HepG2 (cell line): Measurements from ENCODE around the gene HCFC1R1. TPM values are rescaled to one million over a fixed set of nuclear protein-coding genes. Genes with fewer than 3 reads are reported as not detected.

ENCODE experiments used
- ATAC-seq: fragments of 200-7000 bp; cut with Tn5 transposase; 3 replicates; pipeline ENCODE4 v1.9.1; 2020; ENCODE audit warnings: mild to moderate bottlenecking, moderate library complexity
- BruUV-seq: library from RNA; stranded (reverse); fragments of 400-500 nt; replicated peaks from 2 replicates; lab custom pipeline; 2021; lab: Mats Ljungman, UMichigan
- CTCF ChIA-PET: fragments of 300-600 bp; formaldehyde crosslinking; extraction: SDS; loops from one replicate; lab custom pipeline; 2021; ENCODE audit warnings: low total read pairs, inconsistent platforms, low intra/inter-chr PET ratio; lab: Yijun Ruan, JAX
- POLR2A ChIA-PET: fragments of 350-600 bp; sonication (Branson Sonifier 250); formaldehyde crosslinking; loops from one replicate; lab custom pipeline; 2020; ENCODE audit warnings: antibody characterized with exemption, inconsistent platforms; lab: Yijun Ruan, JAX
- DNase-seq: peaks from one replicate; pipeline ENCODE4 v3.0.0-alpha.2; 2015; ENCODE audit warnings: low spot score
- FAIRE-seq: peaks from 3 replicates; lab custom pipeline; 2011; peaks lifted over from hg19 to GRCh38; lab: Jason Lieb, UNC
- H2AFZ ChIP-seq: one replicate; pipeline ENCODE4 v1.6.1; 2011; ENCODE audit warnings: low read length, inconsistent platforms
- H3K27ac ChIP-seq: fragments of 300-600 bp; 3 replicates; pipeline ENCODE4 v1.8.0; 2011; ENCODE audit warnings: mixed run types, mild to moderate bottlenecking, mixed read lengths, low read length, inconsistent platforms; ENCODE audit not compliant: insufficient read depth; ENCODE audit errors: extremely low read length
- H3K27me3 ChIP-seq, 2 experiments: fragments of 200-600 bp in 1 of 2; 2 replicates in 1 of 2; 3 replicates in 1 of 2; pipeline versions ENCODE4 v1.6.0 to v1.8.0; 2011; ENCODE audit warnings: low read length in 2 of 2, mild to moderate bottlenecking in 2 of 2, moderate library complexity in 2 of 2, inconsistent platforms in 1 of 2; ENCODE audit not compliant: insufficient read depth in 2 of 2, control insufficient read depth in 1 of 2
- H3K36me3 ChIP-seq, 2 experiments: fragments of 200-600 bp in 1 of 2; replicated peaks in 1 of 2; 2 replicates in 1 of 2; 3 replicates in 1 of 2; pipeline versions ENCODE4 v1.5.1 to v1.8.0; 2011; ENCODE audit warnings: low read length in 2 of 2, inconsistent platforms in 1 of 2; ENCODE audit not compliant: insufficient read depth in 2 of 2, control insufficient read depth in 1 of 2
- H3K4me1 ChIP-seq: 2 replicates; pipeline ENCODE4 v1.5.1; 2012; ENCODE audit warnings: low read length, inconsistent platforms; ENCODE audit not compliant: insufficient read depth
- H3K4me2 ChIP-seq: 2 replicates; pipeline ENCODE4 v1.6.0; 2011; ENCODE audit warnings: low read depth, low read length, inconsistent platforms
- H3K4me3 ChIP-seq, 3 experiments: fragments of 200-600 bp in 1 of 3; sonication (generic), shearing (Covaris generic) in 1 of 3; replicated peaks in 1 of 3; 2 replicates each; pipeline ENCODE4 v1.5.1; 2011 to 2016; ENCODE audit warnings: low read length in 3 of 3, inconsistent platforms in 2 of 3, low read depth in 2 of 3, mild to moderate bottlenecking in 2 of 3, control low read depth in 1 of 3, mixed read lengths in 1 of 3; ENCODE audit not compliant: insufficient read depth in 1 of 3
- H3K79me2 ChIP-seq: one replicate; pipeline ENCODE4 v1.6.1; 2011; ENCODE audit warnings: low read length, inconsistent platforms; ENCODE audit not compliant: insufficient read depth
- H3K9ac ChIP-seq: 2 replicates; pipeline ENCODE4 v1.6.0; 2011; ENCODE audit warnings: mild to moderate bottlenecking, low read depth, low read length, inconsistent platforms; ENCODE audit not compliant: insufficient read depth
- H3K9me3 ChIP-seq: 2 replicates; pipeline ENCODE4 v1.5.1; 2012; ENCODE audit warnings: mild to moderate bottlenecking, low read length
- H4K20me1 ChIP-seq: 2 replicates; pipeline ENCODE4 v1.6.0; 2011; ENCODE audit warnings: inconsistent platforms, mild to moderate bottlenecking, low read length, moderate library complexity; ENCODE audit not compliant: insufficient read depth
- GATAD2A ChIP-seq: IDR thresholded peaks from 2 replicates; pipeline ENCODE4 v1.6.1; 2016
- HNF4A ChIP-seq: sonication (generic); formaldehyde crosslinking; IDR thresholded peaks from 2 replicates; pipeline ENCODE4 v1.4.0; 2020; ENCODE audit warnings: missing genetic modification reagents
- MTA3 ChIP-seq: sonication (generic); formaldehyde crosslinking; IDR thresholded peaks from 2 replicates; pipeline ENCODE4 v1.4.0; 2020; ENCODE audit warnings: missing genetic modification reagents
- PHF20 ChIP-seq: sonication (generic); formaldehyde crosslinking; IDR thresholded peaks from 2 replicates; pipeline ENCODE4 v1.5.0; 2020; ENCODE audit warnings: mild to moderate bottlenecking, missing genetic modification reagents
- SP5 ChIP-seq: IDR thresholded peaks from 2 replicates; pipeline ENCODE4 v1.6.1; 2016; ENCODE audit warnings: low read depth, borderline replicate concordance
- WIZ ChIP-seq: sonication (generic); formaldehyde crosslinking; IDR thresholded peaks from 2 replicates; pipeline ENCODE4 v1.5.1; 2020; ENCODE audit warnings: mild to moderate bottlenecking, missing genetic modification reagents
- ZBTB20 ChIP-seq: sonication (generic); formaldehyde crosslinking; IDR thresholded peaks from 2 replicates; pipeline ENCODE4 v1.8.1; 2023; ENCODE audit warnings: missing genetic modification reagents, low read depth, mild to moderate bottlenecking, borderline replicate concordance
- ZNF709 ChIP-seq: sonication (generic); formaldehyde crosslinking; IDR thresholded peaks from 2 replicates; pipeline ENCODE4 v1.5.0; 2020; ENCODE audit warnings: mild to moderate bottlenecking, missing genetic modification reagents
- ZNF713 ChIP-seq: sonication (generic); formaldehyde crosslinking; IDR thresholded peaks from 2 replicates; pipeline ENCODE4 v1.4.0; 2020; ENCODE audit warnings: mild to moderate bottlenecking, missing genetic modification reagents
- WGBS: methylation state at CpG from one replicate; pipeline ENCODE4 v1.1.6; 2017; ENCODE audit warnings: low lambda C conversion rate; 5-methylcytosine and 5-hydroxymethylcytosine counted together
- in situ Hi-C: cut with HindIII; loops from 2 replicates; pipeline ENCODE4 v1.10.0; 2017; ENCODE audit warnings: low pct_unique_long_range_greater_than_20kb; ENCODE audit not compliant: extremely low pct_ligation_motif_present
- intact Hi-C: fragments of 100-400 bp; cut with micrococcal nuclease; formaldehyde crosslinking; loops from one replicate; pipeline ENCODE4 v1.10.0; 2022; ENCODE audit not compliant: unreplicated experiment
- polyA plus RNA-seq, 8 experiments: library from polyadenylated mRNA; depleted of rRNA in 3 of 8; stranded (reverse) in 7 of 8; unstranded in 1 of 8; fragments of >200 nt; fragmentation: Illumina TruSeq in 4 of 8; extraction: Trizol in 4 of 8; gene quantifications; 2 replicates each; pipeline versions ENCODE4 v1.2.1 to v1.2.3, GENCODE V29; 2011 to 2016; ENCODE audit warnings: low read depth in 4 of 8, missing spikeins in 1 of 8, mixed read lengths in 1 of 8; ENCODE audit not compliant: insufficient read depth in 1 of 8
- total RNA-seq, 5 experiments: library from RNA; depleted of rRNA; stranded (reverse); fragments of >200 nt; fragmentation: Illumina TruSeq; extraction: Trizol; gene quantifications; 2 replicates each; pipeline ENCODE4 v1.2.3, GENCODE V29; 2016; ENCODE audit warnings: low read depth in 1 of 5
- TF ChIP-seq, protein P1 (sequence below): sonication (generic); formaldehyde crosslinking; IDR thresholded peaks from 2 replicates; pipeline ENCODE4 v1.4.0; 2020; ENCODE audit warnings: missing genetic modification reagents
- TF ChIP-seq, protein P2 (sequence below): sonication (generic); formaldehyde crosslinking; IDR thresholded peaks from 2 replicates; pipeline ENCODE4 v1.4.0; 2020; ENCODE audit warnings: missing genetic modification reagents, borderline replicate concordance
- TF ChIP-seq, protein P3 (sequence below): IDR thresholded peaks from 2 replicates; pipeline ENCODE4 v1.6.1; 2016; ENCODE audit warnings: missing compliant biosample characterization, missing genetic modification reagents, borderline replicate concordance

The HCFC1R1 gene
- total and polyA plus RNA-seq, 2 of the 13 experiments (the other 11 are each of a cell fraction or from before 2014, with no cell fraction given) = 13.8 to 16.1 TPM

DNA sequence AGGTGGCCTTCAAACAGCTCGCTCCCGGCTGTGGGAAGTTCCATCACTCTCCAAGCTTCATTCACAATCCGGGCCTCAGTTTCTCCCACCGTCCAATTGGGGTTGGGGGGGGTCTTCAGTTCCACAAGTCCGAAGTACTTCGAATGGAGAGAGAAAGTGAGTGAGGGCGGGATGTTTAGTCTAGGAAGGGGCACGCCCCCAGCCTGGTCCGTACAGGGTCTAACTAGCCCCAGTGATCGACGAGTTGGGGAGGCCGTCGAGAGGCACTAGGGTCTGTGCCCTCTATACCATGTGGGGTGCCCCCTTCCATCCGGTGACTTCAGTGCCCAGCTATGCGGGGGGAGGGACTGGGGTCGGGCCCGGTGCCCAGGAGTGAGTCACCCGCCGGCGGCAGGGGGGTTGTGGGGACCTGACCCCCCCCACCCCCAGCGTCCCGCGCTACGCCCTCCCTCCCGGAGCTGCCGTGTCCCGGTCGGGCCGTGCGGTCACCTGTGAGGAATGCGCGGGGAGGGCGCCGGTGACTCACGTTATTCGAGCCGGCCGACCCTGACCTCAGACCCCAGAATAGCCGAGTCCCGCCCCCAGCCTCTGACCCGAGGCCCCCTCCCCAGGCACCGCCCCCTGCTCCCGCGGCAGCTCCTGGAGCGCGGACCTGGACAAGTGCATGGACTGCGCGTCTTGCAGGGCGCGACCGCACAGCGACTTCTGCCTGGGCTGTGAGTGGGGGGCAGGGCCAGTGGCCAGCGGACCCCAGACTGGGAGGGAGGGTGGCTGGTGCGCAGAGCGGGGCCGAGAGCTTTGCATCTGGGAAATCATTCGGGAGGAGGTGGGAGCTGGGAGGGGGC is 2.9 kb downstream of the HCFC1R1 start:
- intact Hi-C loops = no loop called here
- peak; percentile 42 for FAIRE-seq
- CTCF ChIA-PET = interaction anchor here (0.8 to 0.9 kb wide), 2 partner anchors 15 to 17 kb away, joined by 3 to 4 read pairs; no protein-coding TSS in a partner anchor
- TF ChIP-seq PHF20 (CRISPR knock-in tag) = peak; percentile 22; the same call in 1 of the 2 replicates
- TF ChIP-seq SP5 (CRISPR knock-in tag) = peak; percentile 92
- TF ChIP-seq MTA3 (CRISPR knock-in tag) = no peak
- TF ChIP-seq, protein P1, sequence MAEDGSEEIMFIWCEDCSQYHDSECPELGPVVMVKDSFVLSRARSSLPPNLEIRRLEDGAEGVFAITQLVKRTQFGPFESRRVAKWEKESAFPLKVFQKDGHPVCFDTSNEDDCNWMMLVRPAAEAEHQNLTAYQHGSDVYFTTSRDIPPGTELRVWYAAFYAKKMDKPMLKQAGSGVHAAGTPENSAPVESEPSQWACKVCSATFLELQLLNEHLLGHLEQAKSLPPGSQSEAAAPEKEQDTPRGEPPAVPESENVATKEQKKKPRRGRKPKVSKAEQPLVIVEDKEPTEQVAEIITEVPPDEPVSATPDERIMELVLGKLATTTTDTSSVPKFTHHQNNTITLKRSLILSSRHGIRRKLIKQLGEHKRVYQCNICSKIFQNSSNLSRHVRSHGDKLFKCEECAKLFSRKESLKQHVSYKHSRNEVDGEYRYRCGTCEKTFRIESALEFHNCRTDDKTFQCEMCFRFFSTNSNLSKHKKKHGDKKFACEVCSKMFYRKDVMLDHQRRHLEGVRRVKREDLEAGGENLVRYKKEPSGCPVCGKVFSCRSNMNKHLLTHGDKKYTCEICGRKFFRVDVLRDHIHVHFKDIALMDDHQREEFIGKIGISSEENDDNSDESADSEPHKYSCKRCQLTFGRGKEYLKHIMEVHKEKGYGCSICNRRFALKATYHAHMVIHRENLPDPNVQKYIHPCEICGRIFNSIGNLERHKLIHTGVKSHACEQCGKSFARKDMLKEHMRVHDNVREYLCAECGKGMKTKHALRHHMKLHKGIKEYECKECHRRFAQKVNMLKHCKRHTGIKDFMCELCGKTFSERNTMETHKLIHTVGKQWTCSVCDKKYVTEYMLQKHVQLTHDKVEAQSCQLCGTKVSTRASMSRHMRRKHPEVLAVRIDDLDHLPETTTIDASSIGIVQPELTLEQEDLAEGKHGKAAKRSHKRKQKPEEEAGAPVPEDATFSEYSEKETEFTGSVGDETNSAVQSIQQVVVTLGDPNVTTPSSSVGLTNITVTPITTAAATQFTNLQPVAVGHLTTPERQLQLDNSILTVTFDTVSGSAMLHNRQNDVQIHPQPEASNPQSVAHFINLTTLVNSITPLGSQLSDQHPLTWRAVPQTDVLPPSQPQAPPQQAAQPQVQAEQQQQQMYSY (CRISPR knock-in tag) = peak; percentile 76
- TF ChIP-seq, protein P2, sequence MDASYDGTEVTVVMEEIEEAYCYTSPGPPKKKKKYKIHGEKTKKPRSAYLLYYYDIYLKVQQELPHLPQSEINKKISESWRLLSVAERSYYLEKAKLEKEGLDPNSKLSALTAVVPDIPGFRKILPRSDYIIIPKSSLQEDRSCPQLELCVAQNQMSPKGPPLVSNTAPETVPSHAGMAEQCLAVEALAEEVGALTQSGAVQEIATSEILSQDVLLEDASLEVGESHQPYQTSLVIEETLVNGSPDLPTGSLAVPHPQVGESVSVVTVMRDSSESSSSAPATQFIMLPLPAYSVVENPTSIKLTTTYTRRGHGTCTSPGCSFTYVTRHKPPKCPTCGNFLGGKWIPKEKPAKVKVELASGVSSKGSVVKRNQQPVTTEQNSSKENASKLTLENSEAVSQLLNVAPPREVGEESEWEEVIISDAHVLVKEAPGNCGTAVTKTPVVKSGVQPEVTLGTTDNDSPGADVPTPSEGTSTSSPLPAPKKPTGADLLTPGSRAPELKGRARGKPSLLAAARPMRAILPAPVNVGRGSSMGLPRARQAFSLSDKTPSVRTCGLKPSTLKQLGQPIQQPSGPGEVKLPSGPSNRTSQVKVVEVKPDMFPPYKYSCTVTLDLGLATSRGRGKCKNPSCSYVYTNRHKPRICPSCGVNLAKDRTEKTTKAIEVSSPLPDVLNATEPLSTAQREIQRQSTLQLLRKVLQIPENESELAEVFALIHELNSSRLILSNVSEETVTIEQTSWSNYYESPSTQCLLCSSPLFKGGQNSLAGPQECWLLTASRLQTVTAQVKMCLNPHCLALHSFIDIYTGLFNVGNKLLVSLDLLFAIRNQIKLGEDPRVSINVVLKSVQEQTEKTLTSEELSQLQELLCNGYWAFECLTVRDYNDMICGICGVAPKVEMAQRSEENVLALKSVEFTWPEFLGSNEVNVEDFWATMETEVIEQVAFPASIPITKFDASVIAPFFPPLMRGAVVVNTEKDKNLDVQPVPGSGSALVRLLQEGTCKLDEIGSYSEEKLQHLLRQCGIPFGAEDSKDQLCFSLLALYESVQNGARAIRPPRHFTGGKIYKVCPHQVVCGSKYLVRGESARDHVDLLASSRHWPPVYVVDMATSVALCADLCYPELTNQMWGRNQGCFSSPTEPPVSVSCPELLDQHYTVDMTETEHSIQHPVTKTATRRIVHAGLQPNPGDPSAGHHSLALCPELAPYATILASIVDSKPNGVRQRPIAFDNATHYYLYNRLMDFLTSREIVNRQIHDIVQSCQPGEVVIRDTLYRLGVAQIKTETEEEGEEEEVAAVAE (CRISPR knock-in tag) = no peak; the same call in 1 of the 2 replicates
- peak; percentile 61; the same call in 1 of the 2 replicates for TF ChIP-seq ZBTB20
- no peak for TF ChIP-seq WIZ (CRISPR knock-in tag)
- peak; percentile 71 for TF ChIP-seq GATAD2A (CRISPR knock-in tag)
- TF ChIP-seq HNF4A (CRISPR knock-in tag) = 0 out of 2 replicates have a peak, but pooled peaks have one; percentile 12
- no peak for TF ChIP-seq ZNF713
- TF ChIP-seq, protein P3, sequence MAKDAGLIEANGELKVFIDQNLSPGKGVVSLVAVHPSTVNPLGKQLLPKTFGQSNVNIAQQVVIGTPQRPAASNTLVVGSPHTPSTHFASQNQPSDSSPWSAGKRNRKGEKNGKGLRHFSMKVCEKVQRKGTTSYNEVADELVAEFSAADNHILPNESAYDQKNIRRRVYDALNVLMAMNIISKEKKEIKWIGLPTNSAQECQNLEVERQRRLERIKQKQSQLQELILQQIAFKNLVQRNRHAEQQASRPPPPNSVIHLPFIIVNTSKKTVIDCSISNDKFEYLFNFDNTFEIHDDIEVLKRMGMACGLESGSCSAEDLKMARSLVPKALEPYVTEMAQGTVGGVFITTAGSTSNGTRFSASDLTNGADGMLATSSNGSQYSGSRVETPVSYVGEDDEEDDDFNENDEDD (CRISPR knock-in tag) = no peak; the same call in 1 of the 2 replicates
- TF ChIP-seq ZNF709 = peak; percentile 0; the same call in 1 of the 2 replicates

More for the DNA sequence above, 2.9 kb downstream of the HCFC1R1 start:
- in situ Hi-C loops = no loop called here
- POLR2A ChIA-PET = interaction anchor here (0.7 to 18.8 kb wide), 25 partner anchors 7 to 865 kb away, joined by 3 to 750 read pairs (median 5); partner anchors contain the start of genes CLDN9, FLYWCH2, IL32 and KREMEN2
- Histone ChIP-seq H3K4me2 (peak overlapping the region; percentile 85), H3K36me3 (peaks cover 4 to 6% of the 10 kb centered on the region in 2 experiments; a peak in 4 of 5 replicates), H3K9ac (peak overlapping the region; percentile 99), H3K4me1 (peaks cover 68% of the 10 kb centered on the region), H4K20me1 (peaks cover 31% of the 10 kb centered on the region; the same call in 1 of the 2 replicates), H2AFZ (no peak overlapping the region), H3K27ac (peak overlapping the region; percentile 93), H3K27me3 (no peaks in the 10 kb centered on the region; a peak in 2 of 5 replicates), H3K4me3 (peak overlapping the region; percentile 65 to 93 (median 76)), H3K79me2 (peaks cover 5% of the 10 kb centered on the region), H3K9me3 (no peaks in the 10 kb centered on the region)
- DNase-seq = peak; percentile 87
- no TSS peak for BruUV-seq
- WGBS = 2% methylated on average over 13 of the region's 57 CpGs
- peak; percentile 53 for ATAC-seq
